HG02973 (cell line): Measurements from ENCODE around the gene URAD.

Experiments
- ATAC-seq: cut with Tn5 transposase; IDR thresholded peaks from one replicate; pipeline ENCODE4 v1.9.1; 2021; ENCODE audit warnings: moderate library complexity; ENCODE audit not compliant: unreplicated experiment

URAD gene

GRCh38 chr13:28001049-28001448 is 12.6 kb upstream of the URAD start:
- no peak for ATAC-seq

- ATAC-seq, result no peak
Measured at GRCh38 chr13:28000567-28000966, 12.1 kb upstream of the URAD start.

GRCh38 chr13:27997904-27998522 is 9.5 kb upstream of the URAD start:
- ATAC-seq, result no peak

GRCh38 chr13:27991881-27992280 is 3.4 kb upstream of the URAD start:
- no peak for ATAC-seq

GRCh38 chr13:27985600-27985999 is 2.9 kb downstream of the URAD start:
- no peak for ATAC-seq

- no peak for ATAC-seq
Measured at GRCh38 chr13:27982361-27982760, 6.1 kb downstream of the URAD start.

GRCh38 chr13:27981006-27981708 is 7.3 kb downstream of the URAD start:
- ATAC-seq, result no peak

- no peak for ATAC-seq
Measured at GRCh38 chr13:27980280-27980998, 8.1 kb downstream of the URAD start.

GRCh38 chr13:27979765-27980279 is 8.7 kb downstream of the URAD start:
- no peak for ATAC-seq

GRCh38 chr13:27979001-27979643 is 9.4 kb downstream of the URAD start:
- ATAC-seq, result no peak

- ATAC-seq, result no peak
Measured at GRCh38 chr13:27978301-27978968, 10.1 kb downstream of the URAD start.

- ATAC-seq, result no peak
Measured at GRCh38 chr13:27977476-27978300, 10.8 kb downstream of the URAD start.

- ATAC-seq, result no peak
Measured at GRCh38 chr13:27976362-27977091, 12.0 kb downstream of the URAD start.

GRCh38 chr13:27975564-27976361 is 12.7 kb downstream of the URAD start:
- no peak for ATAC-seq

GRCh38 chr13:27973961-27974662 is 14.4 kb downstream of the URAD start:
- no peak for ATAC-seq

GRCh38 chr13:27973291-27973690 is 15.2 kb downstream of the URAD start:
- no peak for ATAC-seq

- ATAC-seq, result no peak
Measured at GRCh38 chr13:27972478-27972820, 16.0 kb downstream of the URAD start.
